Fibroblast of skin of abdomen (primary cell): ENCODE data around the gene BRCC3. TPM values are rescaled to one million over a fixed set of nuclear protein-coding genes. Genes with fewer than 3 reads are reported as not detected.

Source experiments
- DNase-seq: peaks from one replicate; pipeline ENCODE4 v3.0.0-alpha.2; 2013
- polyA plus RNA-seq, 2 experiments: library from polyadenylated mRNA; unstranded; fragments of 120-200 nt; gene quantifications; one replicate each; pipeline ENCODE4 v1.2.1, GENCODE V29; 2013; ENCODE audit not compliant: insufficient read length in 2 of 2

Gene BRCC3
- 15.3 TPM for polyA plus RNA-seq (2013, experiment 1 of 2; ENCODE audit: insufficient read length)
- polyA plus RNA-seq (2013, experiment 2 of 2; ENCODE audit: insufficient read length) = 14.7 TPM

- DNase-seq = peak; percentile 79
These were observed at the start of gene BRCC3, which contains the start of the genes CMC4 and MTCP1 for GRCh38 chrX:155070975-155071693. Gene BRCC3 (plus strand): TSS chrX:155071508. CDS start chrX:155071528, 20 bp downstream. Gene CMC4 (minus strand): TSS chrX:155071136. CDS start chrX:155064023, 7,113 bp downstream. Gene MTCP1 (minus strand): TSS chrX:155071136. CDS start chrX:155066010, 5,126 bp downstream.

DNA sequence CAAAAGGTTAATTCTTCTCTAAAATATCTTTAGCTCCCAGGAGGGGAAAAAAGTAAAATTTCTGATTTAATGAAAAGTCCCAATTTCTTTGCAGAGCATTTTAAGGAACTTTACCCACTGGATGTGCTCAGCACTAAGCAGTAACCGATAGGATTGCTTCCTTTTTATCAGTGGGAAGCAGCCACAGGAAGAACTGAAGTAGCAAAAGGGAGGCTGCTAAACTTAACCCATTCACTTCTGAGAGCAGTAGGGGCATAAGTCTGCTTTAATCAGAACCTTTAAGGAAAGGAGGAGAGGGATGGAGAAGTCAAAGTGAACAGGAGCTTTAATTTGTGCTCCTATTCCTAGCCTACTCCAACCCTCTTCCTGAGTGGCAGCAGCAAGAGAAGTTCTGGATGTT, 48.7 kb upstream of the BRCC3 start, which contains the start of gene F8:
TSS of gene F8 (minus strand) at position 139 of the 400 bp plus-strand sequence. CDS start 171 bp downstream, outside the sequence.
- no peak for DNase-seq

DNA sequence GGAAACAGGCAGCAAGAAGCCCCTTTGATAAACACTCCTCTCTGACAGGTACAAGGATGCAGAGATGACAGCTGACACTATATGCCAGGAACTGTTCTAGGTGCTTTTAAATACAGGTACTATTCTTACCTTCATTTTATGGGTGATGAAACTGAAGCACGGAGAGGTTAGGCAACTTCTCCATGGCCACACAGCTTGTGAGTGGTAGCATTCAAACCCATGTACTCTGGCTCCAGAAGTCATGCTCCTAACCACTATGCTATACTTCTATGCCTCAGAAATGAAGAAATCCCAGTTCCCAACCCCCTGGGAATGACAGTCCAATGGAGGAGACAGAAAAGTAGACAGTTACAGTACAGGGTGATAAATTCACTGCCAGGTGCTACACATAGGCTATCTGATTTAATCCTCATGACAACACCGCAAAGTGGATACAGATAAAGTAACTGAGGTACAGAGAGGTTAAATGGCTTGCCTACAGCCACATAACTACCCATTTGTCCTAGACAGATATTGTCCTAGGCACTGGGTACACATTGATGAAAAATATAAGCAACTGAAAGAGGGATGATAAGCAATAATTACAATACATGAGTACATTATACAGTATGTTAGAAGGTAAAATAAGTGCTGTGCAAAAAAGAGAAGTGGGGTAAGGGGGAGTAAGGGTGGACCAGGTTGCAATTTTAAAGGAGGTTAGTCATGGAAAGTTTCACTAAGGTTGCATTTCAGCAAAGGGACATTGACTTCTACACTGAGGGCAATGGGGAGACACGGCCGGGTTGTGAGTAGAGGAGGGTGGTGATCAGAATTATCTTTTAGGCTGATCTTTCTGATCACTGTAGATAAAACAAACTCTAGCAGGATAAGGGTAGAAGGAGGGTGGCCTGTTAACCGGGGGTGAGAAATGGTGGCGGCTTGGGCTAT, 47.1 kb upstream of the BRCC3 start:
- no peak for DNase-seq

GRCh38 chrX:155026420-155026726, 44.9 kb upstream of the BRCC3 start:
- no peak for DNase-seq

- DNase-seq = peak; percentile 93
These were observed 44.4 kb upstream of the BRCC3 start, which contains the start of gene FUNDC2 for GRCh38 chrX:155026727-155027508. Gene FUNDC2 (plus strand): TSS chrX:155026844. CDS start chrX:155026939, 95 bp downstream.

- DNase-seq = peak; percentile 62
These were observed 43.7 kb upstream of the BRCC3 start for GRCh38 chrX:155027509-155028066.

- no peak for DNase-seq
These were observed 43.2 kb upstream of the BRCC3 start for GRCh38 chrX:155028129-155028528.

- peak; percentile 31 for DNase-seq
These were observed 42.4 kb upstream of the BRCC3 start for GRCh38 chrX:155028877-155029291.

DNA sequence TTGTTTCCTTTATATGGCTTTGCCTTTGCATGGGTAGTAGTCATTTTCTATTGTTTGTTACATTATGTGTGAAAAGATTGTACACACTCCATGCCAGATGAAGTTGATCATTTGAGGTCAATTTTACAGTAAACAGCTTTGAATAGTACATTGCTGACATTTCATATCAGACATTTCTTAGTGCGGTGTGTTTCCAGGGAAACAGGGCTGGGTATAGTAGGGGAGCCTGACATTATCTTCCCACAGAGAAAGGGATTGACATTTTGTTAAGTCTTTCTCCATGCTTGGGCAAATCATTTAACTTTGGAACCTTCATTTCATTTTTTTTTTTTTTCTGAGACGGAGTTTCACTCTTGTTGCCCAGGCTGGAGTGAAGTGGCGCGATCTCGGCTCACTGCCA, 39.7 kb upstream of the BRCC3 start:
- no peak for DNase-seq

- no peak for DNase-seq
These were observed 35.6 kb upstream of the BRCC3 start for GRCh38 chrX:155035688-155036087.

DNA sequence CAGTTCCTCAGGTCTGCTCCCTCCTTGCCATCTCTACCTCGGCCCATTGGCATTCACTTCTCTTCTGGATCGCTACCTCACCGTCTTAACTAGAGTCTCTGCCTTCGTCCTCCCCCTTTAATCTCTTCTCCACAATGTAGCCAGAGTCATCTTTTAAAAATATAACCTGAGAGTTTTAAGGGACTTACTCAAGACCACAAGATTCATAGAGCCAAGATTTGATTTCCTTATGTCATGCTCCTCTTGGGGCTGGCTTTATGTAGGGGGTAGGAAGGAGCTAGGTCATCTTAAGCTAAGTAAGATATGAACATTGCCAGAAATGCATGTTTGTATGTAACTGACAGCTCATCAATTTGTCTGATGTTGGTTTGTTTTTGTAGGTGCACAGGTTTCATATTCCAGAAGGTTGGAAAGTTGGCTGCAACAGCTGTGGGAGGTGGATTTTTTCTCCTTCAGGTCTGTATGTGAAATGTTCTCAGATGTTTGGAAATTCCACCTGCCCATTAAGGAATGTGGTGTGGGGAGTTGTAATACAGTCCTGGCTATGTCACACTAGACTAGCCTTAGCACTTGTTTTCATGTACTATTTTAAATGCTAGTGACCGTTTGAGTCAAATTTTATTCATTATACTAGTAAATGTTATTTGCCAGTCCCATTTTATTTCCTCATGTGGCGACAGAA, 25.0 kb upstream of the BRCC3 start:
- no peak for DNase-seq

- no peak for DNase-seq
These were observed 24.3 kb upstream of the BRCC3 start for GRCh38 chrX:155046811-155047528.

- DNase-seq = peak; percentile 39
These were observed 22.2 kb upstream of the BRCC3 start for GRCh38 chrX:155048977-155049619.

DNA sequence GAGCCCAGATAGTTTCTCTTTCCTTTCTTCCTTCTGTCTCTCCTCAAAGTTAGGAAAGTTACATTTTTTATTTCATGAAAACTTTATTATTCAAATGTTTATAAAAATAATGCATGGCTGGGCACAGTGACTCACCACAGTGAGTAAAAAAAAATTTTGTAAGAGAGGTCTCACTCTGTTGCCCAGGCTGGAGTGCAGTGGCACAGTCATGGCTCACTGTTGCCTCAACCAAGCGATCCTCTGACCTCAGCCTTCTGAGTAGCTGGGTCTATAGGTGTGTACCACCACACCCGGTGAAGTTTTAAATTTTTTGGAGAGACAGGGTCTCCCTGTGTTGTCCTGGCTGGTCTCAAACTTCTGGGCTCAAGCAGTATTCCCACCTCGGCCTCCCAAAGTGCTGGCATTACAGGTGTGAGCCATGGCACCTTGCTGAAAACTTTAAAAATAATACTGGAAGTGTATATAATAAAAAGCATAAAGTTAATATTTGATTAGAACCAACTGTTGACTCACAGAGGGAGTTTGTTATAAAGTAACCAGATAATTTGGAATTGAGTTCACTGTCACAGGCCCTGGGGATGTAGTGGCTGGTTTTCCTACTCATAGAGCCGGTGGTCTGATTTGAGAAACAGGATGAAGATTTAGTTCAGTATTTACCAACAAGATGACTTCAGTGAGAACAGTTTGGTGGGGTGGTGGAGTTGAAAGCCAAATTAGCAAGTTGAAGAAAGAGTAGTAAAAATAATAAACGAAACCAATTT, 18.4 kb upstream of the BRCC3 start:
- no peak for DNase-seq

GRCh38 chrX:155053656-155054055, 17.7 kb upstream of the BRCC3 start:
- DNase-seq = no peak

DNA sequence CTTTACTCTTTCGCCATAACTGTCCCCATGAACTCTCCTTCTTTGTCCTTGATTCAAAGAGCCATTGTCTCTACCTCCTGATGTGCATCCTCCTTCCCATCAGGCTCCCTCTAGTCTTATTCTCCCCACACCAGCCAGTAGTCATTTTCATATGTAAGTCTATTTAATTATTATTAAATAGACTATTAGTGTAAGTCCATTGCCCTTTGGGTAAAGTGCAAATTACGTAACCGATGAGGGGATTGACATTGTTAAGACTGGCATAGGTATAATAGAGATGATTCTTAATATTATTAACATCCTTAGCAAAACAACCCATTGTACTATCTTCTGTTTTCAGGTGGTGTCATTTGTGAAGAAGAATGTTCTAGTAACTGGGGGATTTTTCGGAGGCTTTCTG, 17.1 kb upstream of the BRCC3 start:
- no peak for DNase-seq

DNA sequence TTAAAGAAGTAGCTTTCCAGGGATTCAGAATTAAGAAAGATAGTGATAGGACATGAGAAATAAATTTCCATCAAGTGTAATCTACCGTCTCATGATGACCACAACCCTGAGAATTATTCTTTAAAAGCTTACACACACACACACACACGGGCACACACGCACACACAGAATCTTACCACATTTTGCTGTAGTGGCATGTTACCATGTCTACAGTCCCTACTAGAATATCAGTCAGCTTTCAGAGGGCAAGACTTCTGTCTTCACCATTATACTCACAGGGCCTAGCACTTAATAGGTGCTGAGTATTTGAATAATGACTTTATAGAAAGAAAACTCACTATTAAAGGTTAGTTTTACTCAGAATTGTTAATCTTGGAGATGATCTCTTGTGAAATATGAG, 15.8 kb upstream of the BRCC3 start:
- no peak for DNase-seq

DNA sequence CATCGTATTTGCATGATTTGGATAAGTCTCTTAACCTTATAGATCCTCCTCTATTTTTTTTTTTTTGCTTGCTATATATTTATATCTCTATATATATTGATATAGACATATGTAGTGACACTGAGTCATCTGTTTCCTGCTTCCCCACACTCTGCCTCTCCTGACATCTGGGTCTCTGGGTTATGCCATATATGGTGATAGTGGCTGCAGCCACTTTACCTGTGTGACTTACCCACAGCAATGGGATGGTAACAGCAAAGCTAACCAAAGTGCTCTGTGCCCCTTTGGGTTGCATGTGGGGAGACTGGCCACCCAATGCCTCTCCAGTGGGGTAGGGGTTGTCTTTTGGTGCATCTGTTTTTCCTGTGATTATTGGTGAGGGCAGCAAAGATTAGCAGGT, 14.8 kb upstream of the BRCC3 start:
- no peak for DNase-seq
